OCI-LY1 (cell line): Measurements from ENCODE around the gene CRTAC1.

Source experiments
- CTCF ChIP-seq: fragments of 200-600 bp; sonication (generic), shearing (Covaris generic); IDR thresholded peaks from 2 replicates; pipeline ENCODE4 v1.5.1; 2017; ENCODE audit warnings: mild to moderate bottlenecking, antibody characterized with exemption, low read length, moderate library complexity, mixed read lengths
- EZH2 ChIP-seq: fragments of 200-600 bp; sonication (generic), shearing (Covaris generic); IDR thresholded peaks from 2 replicates; pipeline ENCODE4 v1.8.0; 2017; ENCODE audit warnings: borderline replicate concordance, mixed run types, mild to moderate bottlenecking, antibody characterized with exemption, low read length, moderate library complexity, mixed read lengths

GRCh38 chr10:97920865-97921264 lies 109.6 kb downstream of the CRTAC1 start:
- TF ChIP-seq CTCF (no peak), EZH2 (no peak)
